ENCODE results near the gene BICRAL.
"Not testable (repeated sequence)": the region's sequence is repeated elsewhere in the genome, so short reads cannot be mapped to it uniquely, and the experiment has no call there.

BICRAL gene

DNA sequence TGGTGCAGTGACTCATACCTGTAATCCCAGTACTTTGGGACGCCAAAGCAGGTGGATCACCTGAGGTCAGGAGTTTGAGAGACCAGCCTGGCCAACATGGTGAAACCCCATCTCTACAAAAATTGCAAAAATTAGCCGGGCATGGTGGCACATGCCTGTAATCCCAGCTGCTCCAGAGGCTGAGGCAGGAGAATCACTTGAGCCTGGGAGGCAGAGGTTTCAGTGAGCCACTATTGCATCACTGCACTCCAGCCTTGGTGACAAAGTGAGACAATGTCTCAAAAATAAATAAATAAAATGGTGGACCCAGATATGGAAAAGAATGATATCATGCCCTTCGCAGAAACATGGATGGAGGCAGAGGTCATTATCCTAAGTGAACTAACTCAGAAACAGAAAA lies 15.8 kb downstream of the BICRAL start:
- not testable (repeated sequence) for DNase-seq

DNA sequence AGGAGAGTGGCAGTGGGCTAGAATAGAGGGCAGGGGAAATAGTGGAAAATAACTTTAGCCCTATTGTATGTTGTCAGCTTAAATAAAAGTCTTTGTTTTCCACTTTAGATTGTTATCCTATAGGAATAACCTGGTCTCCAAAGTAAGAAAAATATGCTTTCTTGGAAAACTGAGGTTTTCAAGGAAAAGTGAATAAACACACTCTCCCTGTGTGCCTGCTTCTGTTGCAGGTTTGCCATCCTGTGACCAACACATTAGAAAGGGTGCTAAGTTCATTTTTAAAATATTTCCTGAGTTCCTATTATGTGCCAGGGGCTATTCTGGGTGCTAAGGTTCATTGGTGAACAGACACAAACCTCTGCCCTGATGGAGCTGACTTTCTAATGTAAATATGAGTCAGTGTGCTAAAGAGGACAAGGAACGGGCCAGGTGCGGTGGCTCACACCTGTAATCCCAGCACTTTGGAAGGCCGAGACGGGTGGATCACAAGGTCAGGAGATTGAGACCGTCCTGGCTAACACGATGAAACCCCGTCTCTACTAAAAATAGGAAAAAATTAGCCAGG lies 23.5 kb downstream of the BICRAL start:
- DNase-seq: no peak

DNA sequence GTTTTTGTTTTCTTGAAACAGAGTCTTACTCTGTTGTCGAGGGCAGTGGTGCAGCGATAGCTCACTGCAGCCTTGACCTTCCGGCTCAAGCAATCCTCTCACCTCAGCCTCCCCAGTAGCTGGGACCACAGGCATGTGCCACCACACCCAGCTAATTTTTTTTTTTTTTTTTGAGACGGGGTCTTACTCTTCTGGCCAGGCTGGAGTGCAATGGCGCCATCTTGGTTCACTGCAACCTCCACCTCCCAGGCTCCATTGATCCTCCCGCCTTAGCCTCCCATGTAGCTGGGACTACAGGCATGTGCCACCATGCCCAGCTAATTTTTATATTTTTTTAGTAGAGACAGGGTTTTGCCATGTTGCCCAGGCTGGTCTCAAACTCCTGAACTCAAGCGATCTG lies 24.5 kb downstream of the BICRAL start:
- not testable (repeated sequence) for DNase-seq

DNA sequence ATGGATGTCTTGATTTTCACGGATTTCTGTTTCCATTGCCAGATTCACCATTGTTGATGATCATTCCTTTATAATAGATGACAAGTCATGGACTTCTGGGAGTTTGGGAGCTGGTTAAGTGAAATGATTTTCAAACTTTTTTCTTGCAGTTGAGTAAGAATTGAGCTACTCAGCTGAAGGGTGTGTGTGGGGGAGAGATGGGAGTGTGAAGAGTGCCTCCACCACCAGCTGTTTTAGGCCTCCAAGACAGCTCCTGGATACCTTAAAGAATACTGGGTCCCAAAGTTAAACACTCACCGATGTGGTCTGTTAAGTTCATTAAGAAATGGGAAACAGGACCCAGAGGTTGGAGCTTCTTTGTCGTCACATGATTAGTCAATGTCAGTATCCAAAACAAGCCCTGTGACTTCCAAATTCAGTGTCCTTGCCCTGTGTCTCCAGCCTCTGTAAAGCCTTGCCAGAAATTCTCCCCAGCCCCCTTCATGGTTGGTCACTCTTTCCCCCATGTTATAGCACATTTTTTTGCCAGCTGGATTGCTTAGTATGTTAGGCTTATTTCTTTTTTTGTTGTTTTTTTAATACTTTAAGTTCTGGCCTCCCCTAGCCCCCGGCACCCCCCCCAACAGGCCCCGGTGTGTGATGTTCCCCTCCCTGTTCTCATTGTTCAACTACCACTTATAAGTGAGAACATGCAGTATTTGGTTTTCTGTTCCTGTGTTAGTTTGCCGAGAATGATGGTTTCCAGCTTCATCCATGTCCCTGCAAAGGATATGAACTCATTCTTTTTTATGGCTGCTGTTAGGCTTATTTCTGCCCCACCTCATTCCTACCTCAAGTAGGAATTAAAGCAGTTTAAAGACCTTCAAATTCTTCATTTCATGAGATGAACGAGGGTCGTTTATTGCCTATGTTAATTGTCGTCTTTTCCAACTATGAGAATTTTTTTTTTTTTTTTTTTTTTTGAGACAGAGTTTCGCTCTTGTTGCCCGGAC lies 26.9 kb downstream of the BICRAL start:
- no peak for DNase-seq

DNA sequence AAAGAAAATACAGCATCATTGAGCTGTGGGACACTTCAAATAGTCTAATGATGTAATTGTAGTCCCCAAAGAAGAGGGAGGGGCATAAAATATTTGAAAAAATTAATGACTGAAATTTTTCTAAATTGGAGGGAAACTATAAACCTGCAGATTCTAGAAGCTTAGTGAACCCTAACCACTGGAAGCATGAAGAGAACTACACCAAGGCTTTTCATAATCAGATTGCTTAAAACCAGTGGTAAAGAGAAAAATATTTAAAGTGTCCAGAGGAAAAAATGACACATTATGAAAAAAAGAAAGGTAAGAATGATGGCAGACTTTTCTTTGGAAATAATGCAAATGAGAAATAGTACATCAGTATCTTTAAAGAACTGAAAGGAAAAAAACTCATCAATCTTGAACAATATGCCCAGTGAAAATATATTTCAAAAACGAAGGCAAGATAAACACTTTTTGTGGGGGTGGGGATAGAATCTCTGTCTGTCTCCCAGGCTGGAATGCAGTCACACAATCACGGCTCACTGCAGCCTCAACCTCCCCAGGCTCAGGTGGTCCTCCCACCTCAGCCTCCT lies 31.3 kb downstream of the BICRAL start:
- DNase-seq: no peak

DNA sequence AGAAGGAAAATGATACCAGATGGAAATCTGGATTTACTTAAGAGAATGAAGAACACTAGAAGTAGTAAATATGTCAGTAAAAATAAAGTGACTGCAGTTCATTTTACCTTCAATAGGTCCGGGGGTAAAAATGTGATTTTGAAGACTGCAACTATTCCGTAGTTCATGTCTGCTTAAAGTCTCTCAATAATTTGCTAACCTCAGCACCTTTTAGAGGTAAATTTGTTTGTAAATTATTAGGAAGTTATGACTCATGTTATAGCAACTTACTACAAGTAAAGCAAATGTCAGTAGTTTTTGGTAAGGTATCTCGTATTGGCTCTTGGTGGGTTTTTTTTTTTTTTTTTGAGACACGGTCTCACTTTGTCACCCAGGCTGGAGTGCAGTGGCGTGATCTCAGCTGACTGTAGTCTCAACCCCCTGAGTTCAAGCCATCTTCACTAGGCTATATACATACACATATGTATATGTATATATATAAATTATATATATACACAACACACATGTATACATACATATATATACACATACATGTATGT lies 32.1 kb downstream of the BICRAL start:
- DNase-seq: no peak

DNA sequence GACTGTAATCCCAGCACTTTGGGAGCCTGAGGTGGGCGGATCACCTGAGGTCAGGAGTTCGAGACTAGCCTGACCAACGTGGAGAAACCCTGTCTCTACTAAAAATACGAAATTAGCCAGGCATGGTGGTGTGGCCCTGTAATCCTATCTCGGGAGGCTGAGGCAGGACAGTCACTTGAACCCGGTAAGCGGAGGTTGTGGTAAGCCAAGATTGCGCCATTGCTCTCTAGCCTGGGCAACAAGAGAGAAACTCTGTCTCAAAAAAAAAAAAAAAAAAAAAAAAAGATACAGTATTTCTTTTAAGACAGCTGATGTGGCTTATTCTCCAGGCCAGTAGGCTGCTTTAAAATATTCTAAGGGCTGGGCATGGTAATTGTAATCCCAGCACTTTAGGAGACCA lies 33.9 kb downstream of the BICRAL start:
- DNase-seq: not testable (repeated sequence)

DNA sequence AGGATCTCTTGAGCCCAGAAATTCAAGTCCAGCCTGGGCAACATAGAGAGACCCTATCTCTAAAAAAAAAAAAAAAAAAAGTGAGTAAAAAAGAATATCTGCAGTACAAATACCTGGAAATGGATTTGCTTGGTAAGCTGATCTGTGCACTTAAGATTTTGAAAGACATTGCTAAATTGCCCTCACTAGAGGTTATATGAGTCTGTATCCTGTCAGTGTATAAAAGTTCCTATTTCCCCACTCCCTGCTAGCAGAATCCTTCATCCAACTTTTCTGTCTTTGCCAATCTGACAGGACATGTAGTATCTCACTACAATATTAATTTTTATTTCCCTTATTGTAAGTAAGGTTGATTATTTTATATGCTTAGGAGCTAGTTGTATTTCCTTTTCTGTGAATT lies 36.1 kb downstream of the BICRAL start:
- DNase-seq: no peak

DNA sequence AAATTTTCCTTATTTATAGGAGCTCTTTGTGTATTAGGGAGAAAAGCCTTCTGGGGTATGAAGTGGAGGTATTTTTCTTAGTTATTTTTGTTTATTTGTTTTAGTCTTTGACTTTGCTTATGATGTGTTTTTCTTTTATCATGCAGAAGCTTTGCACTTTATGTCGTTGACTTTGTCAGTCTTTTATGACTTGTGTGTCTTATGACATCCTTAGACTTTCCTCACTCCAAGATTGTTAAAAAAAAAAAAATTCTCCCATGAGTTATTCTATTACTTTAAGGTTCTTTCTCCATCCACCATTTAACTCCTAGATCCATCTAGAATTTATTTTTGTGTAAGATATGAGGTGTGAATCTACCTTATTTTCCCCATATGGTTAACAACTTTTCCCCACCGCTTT lies 36.6 kb downstream of the BICRAL start:
- DNase-seq: no peak

DNA sequence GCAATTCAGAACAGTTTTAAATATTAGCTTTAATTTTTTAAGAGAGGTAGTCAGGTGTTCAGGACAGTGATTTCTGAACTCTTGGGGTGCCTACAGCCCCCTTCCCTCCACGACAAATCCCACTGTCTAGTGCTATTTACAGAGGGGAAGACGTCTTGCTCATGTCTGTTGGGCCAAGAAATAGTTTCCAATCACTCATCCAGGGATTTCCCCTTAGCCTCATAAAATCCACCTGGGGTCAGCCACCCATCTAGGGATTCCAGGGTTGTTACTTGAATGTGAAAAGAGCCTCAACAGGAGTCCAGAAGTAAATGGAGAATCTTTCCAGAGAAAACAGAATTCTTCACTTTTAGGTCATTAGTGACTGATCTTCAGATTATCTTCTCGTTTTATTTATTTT lies 37.0 kb downstream of the BICRAL start:
- no peak for DNase-seq

DNA sequence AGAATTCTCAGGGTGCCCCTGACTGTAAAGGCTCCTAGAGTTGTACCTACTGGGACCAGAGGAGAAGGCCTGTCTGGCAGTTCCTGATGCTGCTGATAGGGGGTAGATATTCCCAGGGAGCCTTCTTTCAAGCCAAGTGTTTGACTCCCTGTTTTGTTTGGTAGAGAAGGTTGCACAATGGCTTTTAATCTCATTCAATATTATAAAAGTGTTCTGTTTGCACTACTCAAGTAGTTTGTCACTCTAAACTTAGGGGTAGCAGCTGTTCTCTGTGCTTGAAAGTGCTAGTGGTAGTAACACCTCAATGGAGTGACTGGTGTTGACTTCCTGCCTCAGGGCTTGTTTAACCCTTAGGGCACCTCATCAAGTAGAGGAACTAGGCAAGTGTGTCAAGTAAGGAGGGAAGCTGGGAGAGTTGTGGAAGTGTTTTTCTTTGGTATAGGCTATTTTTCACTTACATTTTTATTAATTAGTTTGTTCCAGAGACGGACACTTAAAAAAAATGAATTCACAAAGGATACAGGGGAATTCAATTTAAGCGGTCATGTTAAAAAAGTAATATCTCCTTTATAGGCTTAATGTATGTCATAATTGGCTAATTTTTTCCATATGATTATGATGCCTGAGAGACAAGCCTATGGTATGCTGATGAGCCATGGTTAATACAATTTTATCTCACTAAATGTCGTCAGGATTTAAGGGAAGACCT lies 38.1 kb downstream of the BICRAL start:
- DNase-seq: no peak

DNA sequence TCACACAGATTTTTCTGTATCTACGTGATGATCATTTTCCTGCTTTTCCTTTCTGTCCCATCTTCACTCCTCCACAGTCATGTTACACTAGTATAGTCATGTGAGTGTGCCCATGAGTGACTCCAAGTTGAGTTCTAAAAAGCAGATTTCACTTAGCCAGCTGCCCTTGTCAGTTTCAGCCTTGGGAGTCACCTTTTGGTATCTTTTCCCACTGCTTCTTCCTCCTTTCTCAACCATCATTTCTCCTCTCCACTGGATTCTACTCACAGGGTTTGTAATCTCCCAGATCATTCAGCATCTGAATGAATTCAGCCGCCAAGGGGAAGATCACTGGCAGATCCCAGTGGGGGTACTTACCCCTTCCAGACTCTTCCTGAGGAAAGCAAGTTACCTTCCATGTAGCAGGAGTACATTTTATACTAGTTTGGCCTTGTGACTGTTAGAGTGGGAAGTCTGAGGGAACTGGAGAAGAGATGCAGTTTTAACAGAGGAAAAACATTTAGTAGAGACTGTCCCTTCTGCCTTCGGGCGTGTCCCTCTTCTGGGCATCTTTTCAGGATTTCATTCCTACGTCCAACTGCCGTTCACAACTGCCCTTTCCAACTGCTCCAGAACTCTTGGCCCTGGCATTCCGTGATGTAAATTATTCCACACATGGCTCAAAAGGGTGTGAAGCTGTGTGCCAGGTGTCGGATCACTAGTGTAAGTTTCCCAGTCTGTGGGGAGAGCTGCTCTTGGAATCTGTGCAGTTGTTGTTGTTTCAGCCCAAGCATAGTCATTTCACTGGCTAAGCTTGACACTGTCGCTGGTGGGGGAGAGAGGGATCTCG lies 38.9 kb downstream of the BICRAL start:
- DNase-seq: no peak

DNA sequence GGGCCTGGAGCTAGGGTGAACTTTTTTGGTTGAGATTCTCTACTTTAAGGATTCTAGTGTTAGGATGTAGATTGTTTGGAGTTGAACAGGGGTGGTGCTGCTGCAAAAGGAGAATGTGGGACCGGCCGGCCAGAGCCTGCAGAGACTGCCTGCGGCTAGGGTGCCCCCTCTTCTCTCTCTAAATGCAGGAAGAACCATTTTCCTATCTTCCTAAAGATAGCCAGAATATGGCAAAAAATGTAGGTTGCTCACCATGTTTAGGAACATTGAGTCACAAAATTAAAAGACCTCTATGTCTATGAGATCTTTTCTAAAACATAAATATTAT lies 39.5 kb downstream of the BICRAL start:
- no peak for DNase-seq

DNA sequence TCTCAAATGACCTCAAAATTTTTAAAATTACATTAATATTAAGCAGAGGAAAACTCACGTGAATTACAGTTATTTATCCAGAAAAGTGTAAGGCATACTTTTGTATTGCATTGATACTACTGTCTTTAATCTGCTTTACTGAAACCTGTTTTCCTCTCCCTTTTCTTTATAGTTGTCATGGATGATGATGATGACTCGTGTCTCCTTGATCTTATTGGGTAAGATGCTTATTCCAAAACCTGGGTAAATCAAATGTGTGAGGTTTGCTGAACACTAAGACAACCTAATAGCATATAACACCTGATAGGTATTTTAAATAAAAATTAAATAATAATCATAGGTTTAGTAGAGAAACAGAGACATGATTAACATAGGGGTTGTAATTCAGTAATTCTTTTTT lies 40.0 kb downstream of the BICRAL start:
- DNase-seq: no peak

DNA sequence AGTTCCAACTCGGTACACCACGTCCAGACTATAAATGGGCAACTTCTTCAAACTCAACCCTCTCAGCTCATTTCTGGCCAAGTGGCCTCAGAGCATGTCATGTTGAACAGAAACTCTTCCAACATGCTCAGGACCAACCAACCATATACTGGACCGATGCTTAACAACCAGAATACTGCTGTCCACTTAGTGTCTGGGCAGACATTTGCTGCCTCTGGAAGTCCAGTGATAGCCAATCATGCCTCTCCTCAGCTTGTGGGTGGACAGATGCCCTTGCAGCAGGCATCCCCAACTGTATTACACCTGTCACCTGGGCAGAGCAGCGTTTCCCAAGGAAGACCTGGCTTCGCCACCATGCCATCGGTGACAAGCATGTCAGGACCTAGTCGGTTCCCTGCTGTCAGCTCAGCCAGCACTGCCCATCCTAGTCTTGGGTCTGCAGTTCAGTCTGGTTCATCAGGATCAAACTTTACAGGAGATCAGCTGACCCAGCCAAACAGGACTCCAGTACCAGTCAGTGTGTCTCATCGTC lies 47.8 kb downstream of the BICRAL start:
- DNase-seq: no peak

DNA sequence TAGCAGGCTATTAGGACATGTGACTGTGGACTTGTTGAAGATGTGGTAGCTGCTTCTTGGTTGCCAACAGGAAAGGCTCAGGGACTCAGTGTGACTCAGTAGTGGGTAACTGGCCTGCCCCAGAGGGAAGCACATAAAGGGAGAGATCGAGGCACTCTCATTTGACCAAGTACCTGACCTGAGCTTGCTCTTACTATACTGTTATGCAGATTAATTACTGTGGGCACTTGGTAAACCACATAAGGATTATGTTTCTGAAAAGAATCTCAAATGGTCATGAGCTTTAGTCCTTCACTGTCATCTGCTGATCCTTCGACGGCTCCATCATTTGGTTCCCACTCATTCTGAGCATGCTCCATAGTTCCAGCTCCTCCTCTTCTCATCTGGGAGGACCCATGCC lies 49.4 kb downstream of the BICRAL start:
- no peak for DNase-seq

DNA sequence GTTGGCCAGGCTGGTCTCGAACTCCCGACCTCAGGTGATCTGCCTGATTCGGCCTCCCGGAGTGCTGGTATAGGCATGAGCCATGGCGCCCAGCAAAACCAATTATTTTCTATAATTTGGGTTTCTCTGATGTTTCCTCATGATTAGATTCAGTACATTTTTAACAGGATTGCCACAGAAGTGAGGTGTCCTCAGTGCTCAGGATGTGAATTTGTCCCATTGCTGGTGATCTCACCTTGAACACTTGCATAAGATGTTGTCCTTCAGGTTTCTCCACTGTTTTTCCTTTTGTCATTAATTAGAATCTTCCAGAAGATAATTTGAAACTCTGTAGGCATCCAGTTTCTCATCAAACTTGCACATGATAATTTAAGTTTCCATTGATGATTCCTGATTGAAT lies 52.2 kb downstream of the BICRAL start:
- no peak for DNase-seq

DNA sequence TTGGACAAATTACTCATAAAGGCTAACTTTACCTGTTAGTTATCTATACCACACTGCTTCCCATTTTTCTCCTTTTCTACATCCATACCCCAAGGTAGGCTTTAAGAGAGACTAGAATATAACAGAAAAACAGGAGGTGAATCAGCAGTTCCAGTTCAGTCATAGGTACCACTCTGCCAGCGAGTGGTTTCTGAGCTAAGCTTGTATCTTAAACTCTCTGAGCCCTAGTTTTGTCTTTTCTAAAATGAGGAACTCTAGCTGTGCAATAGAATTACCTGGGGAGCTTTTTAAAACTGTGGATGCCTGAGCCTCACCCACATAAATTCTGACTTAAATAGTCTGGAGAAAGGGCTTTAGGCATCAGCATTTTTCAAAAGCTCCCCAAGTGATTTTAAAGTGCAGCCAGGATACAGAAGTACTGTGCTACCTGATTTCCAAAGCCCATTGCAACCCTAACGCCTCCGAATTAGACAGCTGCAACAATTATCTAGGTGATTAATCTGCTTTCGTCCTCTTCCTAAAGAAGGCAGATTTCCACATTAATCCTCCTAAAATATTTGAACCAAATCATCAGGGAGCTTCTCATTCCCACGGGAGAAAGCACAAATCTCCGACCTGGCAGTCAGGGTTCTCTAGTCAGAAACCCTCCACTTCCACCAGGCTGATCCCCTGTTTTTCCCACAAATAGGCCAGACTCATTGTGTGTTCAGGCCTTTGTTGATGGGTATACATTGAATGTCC lies 60.2 kb downstream of the BICRAL start:
- no peak for DNase-seq

DNA sequence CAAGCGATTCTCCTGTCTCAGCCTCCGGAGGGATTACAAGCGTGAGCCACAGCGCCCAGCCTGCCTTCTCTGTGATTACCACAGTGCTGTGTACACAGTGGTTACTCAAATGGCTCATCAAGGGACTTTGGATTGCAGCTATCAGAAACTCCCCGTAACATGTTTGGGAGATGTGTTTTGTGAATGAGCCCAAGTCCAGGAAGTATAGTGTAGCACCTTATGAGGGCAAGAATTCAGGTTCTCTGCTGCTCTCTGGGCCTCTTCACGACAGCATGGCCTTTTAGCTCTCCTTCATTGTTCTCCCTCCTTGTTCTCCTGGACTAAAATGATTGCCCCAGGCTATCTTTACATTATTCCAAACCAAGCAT lies 63.5 kb downstream of the BICRAL start:
- no peak for DNase-seq

DNA sequence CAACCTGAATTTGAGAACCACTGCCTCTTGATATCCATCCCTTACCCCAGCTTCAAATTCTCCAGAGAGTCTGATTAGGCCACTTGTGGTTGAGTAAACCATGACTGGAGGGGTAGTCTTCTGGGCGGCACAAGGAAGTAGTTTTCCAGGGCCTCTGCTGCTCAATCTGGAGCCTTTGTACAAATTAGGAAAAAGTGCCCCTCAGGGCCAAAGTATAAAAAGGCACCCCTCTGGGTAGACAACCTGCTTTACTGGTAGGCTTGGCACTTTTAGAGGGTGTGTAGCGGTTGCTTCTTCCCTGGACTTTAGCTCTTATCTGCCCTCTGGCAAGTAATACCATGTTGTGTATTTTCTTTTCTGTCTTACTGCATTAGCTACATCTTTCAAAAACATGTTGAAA lies 64.7 kb downstream of the BICRAL start:
- no peak for DNase-seq

DNA sequence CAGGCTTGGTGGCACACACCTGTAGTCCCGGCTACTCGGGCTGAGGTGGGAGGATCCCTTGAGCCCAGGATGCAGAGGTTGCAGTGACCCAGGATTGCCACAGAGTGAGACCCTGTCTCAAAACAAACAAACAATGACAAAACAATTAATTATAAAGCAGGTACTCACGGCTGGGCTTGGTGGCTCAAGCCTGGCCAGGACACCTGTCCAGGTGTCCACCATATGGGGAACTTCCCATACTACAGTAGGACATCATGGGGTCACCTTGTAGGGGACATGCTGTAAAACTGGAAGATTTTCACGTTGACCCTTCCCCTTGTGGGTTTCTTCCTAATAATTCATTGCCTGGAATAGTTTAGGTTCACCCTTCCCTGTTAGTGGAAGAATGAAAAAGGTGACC lies 66.8 kb downstream of the BICRAL start:
- DNase-seq: no peak
